HG03045 (cell line): ENCODE measurements around the gene COQ10A.

Source experiments
- ATAC-seq: cut with Tn5 transposase; IDR thresholded peaks from one replicate; pipeline ENCODE4 v1.9.1; 2021; ENCODE audit warnings: mild to moderate bottlenecking, moderate library complexity; ENCODE audit not compliant: unreplicated experiment

Gene COQ10A

GRCh38 chr12:56266693-56267442 lies at the start of gene COQ10A:
Gene COQ10A, plus strand, starts transcription at chr12:56266942. Its CDS starts 177 bp downstream, at chr12:56267119.
- peak; percentile 91 for ATAC-seq

- no peak for ATAC-seq
Measured at GRCh38 chr12:56219840-56220239, 46.9 kb upstream of the COQ10A start.

- no peak for ATAC-seq
Measured at GRCh38 chr12:56220611-56221231, 46.0 kb upstream of the COQ10A start.

- peak; percentile 32 for ATAC-seq
Measured at GRCh38 chr12:56221232-56221756, 45.4 kb upstream of the COQ10A start.

GRCh38 chr12:56221757-56222530 lies 44.8 kb upstream of the COQ10A start, which contains the start of gene RNF41:
Gene RNF41, minus strand, starts transcription at chr12:56221922. Its CDS starts 7,875 bp downstream, at chr12:56214047.
- ATAC-seq = peak; percentile 74

GRCh38 chr12:56222531-56222895 lies 44.2 kb upstream of the COQ10A start:
- ATAC-seq = no peak

- ATAC-seq = no peak
Measured at GRCh38 chr12:56223571-56224101, 43.1 kb upstream of the COQ10A start.

GRCh38 chr12:56224102-56224701 lies 42.5 kb upstream of the COQ10A start, which contains the start of gene NABP2:
Gene NABP2, plus strand, starts transcription at chr12:56224342. Its CDS starts 515 bp downstream, at chr12:56224857.
- ATAC-seq = peak; percentile 70

GRCh38 chr12:56224954-56225353 lies 41.8 kb upstream of the COQ10A start:
- ATAC-seq = no peak

GRCh38 chr12:56229082-56229481 lies 37.7 kb upstream of the COQ10A start:
- no peak for ATAC-seq

GRCh38 chr12:56229916-56230431 lies 36.8 kb upstream of the COQ10A start, which contains the start of gene SLC39A5:
Gene SLC39A5, plus strand, starts transcription at chr12:56230051. Its CDS starts 1,224 bp downstream, at chr12:56231275.
- no peak for ATAC-seq

GRCh38 chr12:56230432-56231183 lies 36.1 kb upstream of the COQ10A start:
- no peak for ATAC-seq

- no peak for ATAC-seq
Measured at GRCh38 chr12:56231184-56231582, 35.6 kb upstream of the COQ10A start.

- ATAC-seq = no peak
Measured at GRCh38 chr12:56234746-56235436, 31.9 kb upstream of the COQ10A start.

GRCh38 chr12:56236091-56236490 lies 30.7 kb upstream of the COQ10A start:
- no peak for ATAC-seq

GRCh38 chr12:56236985-56237384 lies 29.8 kb upstream of the COQ10A start:
- no peak for ATAC-seq

- no peak for ATAC-seq
Measured at GRCh38 chr12:56237552-56237951, 29.2 kb upstream of the COQ10A start.

GRCh38 chr12:56241424-56242303 lies 25.1 kb upstream of the COQ10A start:
- ATAC-seq = no peak
